ENCODE data around the gene AQP2.

The AQP2 gene

GRCh38 chr12:49936925-49937324 is 13.6 kb upstream of the AQP2 start:
- H3K36me3 ChIP-seq (ENCODE audit: insufficient read depth, low read length): no peaks in the 10 kb centered on the region

GRCh38 chr12:49937639-49938300 is 12.8 kb upstream of the AQP2 start:
- Histone ChIP-seq H3K4me1 (ENCODE audit: insufficient read depth, low read length, poor library complexity, severe bottlenecking) (peaks cover 6% of the 10 kb centered on the region), H3K36me3 (ENCODE audit: insufficient read depth, low read length) (no peaks in the 10 kb centered on the region), H3K79me2 (ENCODE audit: insufficient read depth, low read length) (no peaks in the 10 kb centered on the region), H3F3A (ENCODE audit: low read depth) (no peaks in the 10 kb centered on the region), H3K4me2 (ENCODE audit: low read depth, low read length, poor library complexity, severe bottlenecking) (no peak overlapping the region), H3K4me3 (ENCODE audit: low read length, poor library complexity, severe bottlenecking) (no peak overlapping the region), H3K9me3 (ENCODE audit: insufficient read depth, low read depth, low read length) (no peaks in the 10 kb centered on the region), H3K9me2 (replicated peaks; ENCODE audit: low read depth, low read length) (no peaks in the 10 kb centered on the region), H2AFZ (ENCODE audit: low read length) (no peak overlapping the region), H3K9ac (ENCODE audit: low read depth, low read length, poor library complexity, severe bottlenecking) (no peak overlapping the region), H3K27me3 (ENCODE audit: insufficient read depth, low read length, poor library complexity, severe bottlenecking) (no peaks in the 10 kb centered on the region), H4K20me1 (ENCODE audit: insufficient read depth, low read length, poor library complexity, severe bottlenecking) (no peaks in the 10 kb centered on the region)
- TF ChIP-seq EZH2phosphoT487 (IDR thresholded peaks at IDR 0.05; ENCODE audit: borderline replicate concordance) (no peak), CTCF (conservative IDR thresholded peaks at IDR 0.05; ENCODE audit: low read length) (no peak)

More at GRCh38 chr12:49936925-49937324, 13.6 kb upstream of the AQP2 start:
- no peak for TF ChIP-seq CTCF (conservative IDR thresholded peaks at IDR 0.05; ENCODE audit: low read length)
- Histone ChIP-seq H4K20me1 (ENCODE audit: insufficient read depth, low read length, poor library complexity, severe bottlenecking) (no peaks in the 10 kb centered on the region), H3K9ac (ENCODE audit: low read depth, low read length, poor library complexity, severe bottlenecking) (no peak overlapping the region), H3K79me2 (ENCODE audit: insufficient read depth, low read length) (no peaks in the 10 kb centered on the region), H3K9me3 (ENCODE audit: insufficient read depth, low read depth, low read length) (no peaks in the 10 kb centered on the region), H3K9me2 (replicated peaks; ENCODE audit: low read depth, low read length) (no peaks in the 10 kb centered on the region), H3K4me1 (ENCODE audit: insufficient read depth, low read length, poor library complexity, severe bottlenecking) (no peaks in the 10 kb centered on the region), H3K27me3 (ENCODE audit: insufficient read depth, low read length, poor library complexity, severe bottlenecking) (no peaks in the 10 kb centered on the region), H3F3A (ENCODE audit: low read depth) (no peaks in the 10 kb centered on the region), H2AFZ (ENCODE audit: low read length) (no peak overlapping the region), H3K4me3 (ENCODE audit: low read length, poor library complexity, severe bottlenecking) (no peak overlapping the region), H3K4me2 (ENCODE audit: low read depth, low read length, poor library complexity, severe bottlenecking) (no peak overlapping the region)

- Histone ChIP-seq H3K4me1 (ENCODE audit: insufficient read depth, low read length, poor library complexity, severe bottlenecking) (peaks cover 21% of the 10 kb centered on the region), H3K4me2 (ENCODE audit: low read depth, low read length, poor library complexity, severe bottlenecking) (no peak overlapping the region), H2AFZ (ENCODE audit: low read length) (no peak overlapping the region), H3K4me3 (ENCODE audit: low read length, poor library complexity, severe bottlenecking) (no peak overlapping the region), H3K27me3 (ENCODE audit: insufficient read depth, low read length, poor library complexity, severe bottlenecking) (no peaks in the 10 kb centered on the region), H3K36me3 (ENCODE audit: insufficient read depth, low read length) (no peaks in the 10 kb centered on the region), H3K9me3 (ENCODE audit: insufficient read depth, low read depth, low read length) (no peaks in the 10 kb centered on the region), H3K9me2 (replicated peaks; ENCODE audit: low read depth, low read length) (no peaks in the 10 kb centered on the region), H3K9ac (ENCODE audit: low read depth, low read length, poor library complexity, severe bottlenecking) (no peak overlapping the region), H3K79me2 (ENCODE audit: insufficient read depth, low read length) (no peaks in the 10 kb centered on the region), H3F3A (ENCODE audit: low read depth) (no peaks in the 10 kb centered on the region), H4K20me1 (ENCODE audit: insufficient read depth, low read length, poor library complexity, severe bottlenecking) (no peaks in the 10 kb centered on the region)
- TF ChIP-seq EZH2phosphoT487 (IDR thresholded peaks at IDR 0.05; ENCODE audit: borderline replicate concordance) (no peak), CTCF (conservative IDR thresholded peaks at IDR 0.05; ENCODE audit: low read length) (no peak)
These were observed 11.2 kb upstream of the AQP2 start for GRCh38 chr12:49939307-49939706.
